ENCODE measurements around the gene SELENBP1. TPM values are rescaled to one million over a fixed set of nuclear protein-coding genes. Genes with fewer than 3 reads are reported as not detected.

The SELENBP1 gene
- total and polyA plus RNA-seq, 9 of the 15 experiments (the other 6 are each of a cell fraction or from before 2014, with no cell fraction given): 25.8 to 81.2 (median 47.1) TPM

DNA sequence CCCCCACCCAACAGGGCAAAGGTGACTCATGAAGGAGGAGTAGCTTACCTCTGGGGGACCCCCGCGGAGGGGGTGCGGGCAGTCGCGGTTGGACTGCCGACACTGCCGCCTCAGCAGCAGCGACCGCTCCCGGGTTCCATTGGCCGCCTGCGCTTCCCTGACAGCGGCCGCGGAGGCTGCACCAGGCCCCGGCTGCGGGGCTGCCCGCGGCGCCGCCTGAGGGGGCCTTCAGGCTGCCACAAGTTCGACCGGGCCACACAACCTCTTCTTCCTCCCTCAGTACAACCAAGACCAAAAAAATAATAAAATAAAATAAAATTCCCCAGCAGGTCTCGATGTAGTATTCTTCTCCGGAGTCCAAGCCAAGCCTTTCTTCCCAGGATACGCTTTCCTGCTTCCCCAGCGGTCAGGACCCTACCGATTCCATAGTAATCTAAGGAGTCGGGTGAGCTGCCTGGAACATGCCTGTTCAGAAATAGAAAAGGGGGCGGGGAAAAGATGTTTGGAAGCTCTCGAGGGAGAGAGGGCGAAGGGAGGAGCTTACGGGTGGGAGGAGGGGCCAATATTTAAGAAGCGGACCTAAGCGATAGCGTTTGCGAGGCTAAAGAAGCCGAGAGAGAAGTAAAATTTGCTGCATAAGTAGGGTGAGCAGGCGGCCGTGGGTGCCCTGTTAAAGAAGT lies 45.1 kb downstream of the SELENBP1 start, which contains the start of gene PI4KB (continued):
- TF ChIP-seq, protein P1, sequence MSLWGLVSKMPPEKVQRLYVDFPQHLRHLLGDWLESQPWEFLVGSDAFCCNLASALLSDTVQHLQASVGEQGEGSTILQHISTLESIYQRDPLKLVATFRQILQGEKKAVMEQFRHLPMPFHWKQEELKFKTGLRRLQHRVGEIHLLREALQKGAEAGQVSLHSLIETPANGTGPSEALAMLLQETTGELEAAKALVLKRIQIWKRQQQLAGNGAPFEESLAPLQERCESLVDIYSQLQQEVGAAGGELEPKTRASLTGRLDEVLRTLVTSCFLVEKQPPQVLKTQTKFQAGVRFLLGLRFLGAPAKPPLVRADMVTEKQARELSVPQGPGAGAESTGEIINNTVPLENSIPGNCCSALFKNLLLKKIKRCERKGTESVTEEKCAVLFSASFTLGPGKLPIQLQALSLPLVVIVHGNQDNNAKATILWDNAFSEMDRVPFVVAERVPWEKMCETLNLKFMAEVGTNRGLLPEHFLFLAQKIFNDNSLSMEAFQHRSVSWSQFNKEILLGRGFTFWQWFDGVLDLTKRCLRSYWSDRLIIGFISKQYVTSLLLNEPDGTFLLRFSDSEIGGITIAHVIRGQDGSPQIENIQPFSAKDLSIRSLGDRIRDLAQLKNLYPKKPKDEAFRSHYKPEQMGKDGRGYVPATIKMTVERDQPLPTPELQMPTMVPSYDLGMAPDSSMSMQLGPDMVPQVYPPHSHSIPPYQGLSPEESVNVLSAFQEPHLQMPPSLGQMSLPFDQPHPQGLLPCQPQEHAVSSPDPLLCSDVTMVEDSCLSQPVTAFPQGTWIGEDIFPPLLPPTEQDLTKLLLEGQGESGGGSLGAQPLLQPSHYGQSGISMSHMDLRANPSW (CRISPR knock-in tag; IDR thresholded peaks at IDR 0.05): no peak
- TF ChIP-seq NFE2L1 (tag; IDR thresholded peaks at IDR 0.05; ENCODE audit: borderline replicate concordance, low read depth) (no peak), CREM (IDR thresholded peaks at IDR 0.05; ENCODE audit: low read depth) (no peak), DDX20 (tag; IDR thresholded peaks at IDR 0.05; ENCODE audit: low read depth) (no peak), POLR2H (tag; IDR thresholded peaks at IDR 0.05; ENCODE audit: low read depth) (peak; percentile 83), CREB1 (IDR thresholded peaks at IDR 0.05) (no peak), CREB1 (CRISPR knock-in tag; IDR thresholded peaks at IDR 0.05) (no peak), ZNF644 (tag; IDR thresholded peaks at IDR 0.05; ENCODE audit: low read depth) (no peak), NRF1 (conservative IDR thresholded peaks at IDR 0.05 in 1 of 2, IDR thresholded peaks at IDR 0.05 in 1 of 2) (peak; percentile 24 to 34; a peak in 2 of 4 replicates), BHLHE40 (IDR thresholded peaks at IDR 0.05; ENCODE audit: low read length) (0 out of 2 replicates have a peak, but pooled peaks have one; percentile 20), BACH1 (tag; IDR thresholded peaks at IDR 0.05) (no peak), MED1 (CRISPR knock-in tag; IDR thresholded peaks at IDR 0.05; ENCODE audit: borderline replicate concordance) (no peak), NBN (IDR thresholded peaks at IDR 0.05; ENCODE audit: low read depth) (peak; percentile 59), ZNF384 (IDR thresholded peaks at IDR 0.05; ENCODE audit: low read depth, low read length) (no peak)
- TF ChIP-seq, protein P2, sequence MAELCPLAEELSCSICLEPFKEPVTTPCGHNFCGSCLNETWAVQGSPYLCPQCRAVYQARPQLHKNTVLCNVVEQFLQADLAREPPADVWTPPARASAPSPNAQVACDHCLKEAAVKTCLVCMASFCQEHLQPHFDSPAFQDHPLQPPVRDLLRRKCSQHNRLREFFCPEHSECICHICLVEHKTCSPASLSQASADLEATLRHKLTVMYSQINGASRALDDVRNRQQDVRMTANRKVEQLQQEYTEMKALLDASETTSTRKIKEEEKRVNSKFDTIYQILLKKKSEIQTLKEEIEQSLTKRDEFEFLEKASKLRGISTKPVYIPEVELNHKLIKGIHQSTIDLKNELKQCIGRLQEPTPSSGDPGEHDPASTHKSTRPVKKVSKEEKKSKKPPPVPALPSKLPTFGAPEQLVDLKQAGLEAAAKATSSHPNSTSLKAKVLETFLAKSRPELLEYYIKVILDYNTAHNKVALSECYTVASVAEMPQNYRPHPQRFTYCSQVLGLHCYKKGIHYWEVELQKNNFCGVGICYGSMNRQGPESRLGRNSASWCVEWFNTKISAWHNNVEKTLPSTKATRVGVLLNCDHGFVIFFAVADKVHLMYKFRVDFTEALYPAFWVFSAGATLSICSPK (IDR thresholded peaks at IDR 0.05; ENCODE audit: borderline replicate concordance): no peak
- TF ChIP-seq, protein P3, sequence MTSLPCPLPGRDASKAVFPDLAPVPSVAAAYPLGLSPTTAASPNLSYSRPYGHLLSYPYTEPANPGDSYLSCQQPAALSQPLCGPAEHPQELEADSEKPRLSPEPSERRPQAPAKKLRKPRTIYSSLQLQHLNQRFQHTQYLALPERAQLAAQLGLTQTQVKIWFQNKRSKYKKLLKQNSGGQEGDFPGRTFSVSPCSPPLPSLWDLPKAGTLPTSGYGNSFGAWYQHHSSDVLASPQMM (CRISPR knock-in tag; IDR thresholded peaks at IDR 0.05): no peak
- TF ChIP-seq, protein P4, sequence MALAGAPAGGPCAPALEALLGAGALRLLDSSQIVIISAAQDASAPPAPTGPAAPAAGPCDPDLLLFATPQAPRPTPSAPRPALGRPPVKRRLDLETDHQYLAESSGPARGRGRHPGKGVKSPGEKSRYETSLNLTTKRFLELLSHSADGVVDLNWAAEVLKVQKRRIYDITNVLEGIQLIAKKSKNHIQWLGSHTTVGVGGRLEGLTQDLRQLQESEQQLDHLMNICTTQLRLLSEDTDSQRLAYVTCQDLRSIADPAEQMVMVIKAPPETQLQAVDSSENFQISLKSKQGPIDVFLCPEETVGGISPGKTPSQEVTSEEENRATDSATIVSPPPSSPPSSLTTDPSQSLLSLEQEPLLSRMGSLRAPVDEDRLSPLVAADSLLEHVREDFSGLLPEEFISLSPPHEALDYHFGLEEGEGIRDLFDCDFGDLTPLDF (CRISPR knock-in tag; IDR thresholded peaks at IDR 0.05): no peak
- TF ChIP-seq, protein P5, sequence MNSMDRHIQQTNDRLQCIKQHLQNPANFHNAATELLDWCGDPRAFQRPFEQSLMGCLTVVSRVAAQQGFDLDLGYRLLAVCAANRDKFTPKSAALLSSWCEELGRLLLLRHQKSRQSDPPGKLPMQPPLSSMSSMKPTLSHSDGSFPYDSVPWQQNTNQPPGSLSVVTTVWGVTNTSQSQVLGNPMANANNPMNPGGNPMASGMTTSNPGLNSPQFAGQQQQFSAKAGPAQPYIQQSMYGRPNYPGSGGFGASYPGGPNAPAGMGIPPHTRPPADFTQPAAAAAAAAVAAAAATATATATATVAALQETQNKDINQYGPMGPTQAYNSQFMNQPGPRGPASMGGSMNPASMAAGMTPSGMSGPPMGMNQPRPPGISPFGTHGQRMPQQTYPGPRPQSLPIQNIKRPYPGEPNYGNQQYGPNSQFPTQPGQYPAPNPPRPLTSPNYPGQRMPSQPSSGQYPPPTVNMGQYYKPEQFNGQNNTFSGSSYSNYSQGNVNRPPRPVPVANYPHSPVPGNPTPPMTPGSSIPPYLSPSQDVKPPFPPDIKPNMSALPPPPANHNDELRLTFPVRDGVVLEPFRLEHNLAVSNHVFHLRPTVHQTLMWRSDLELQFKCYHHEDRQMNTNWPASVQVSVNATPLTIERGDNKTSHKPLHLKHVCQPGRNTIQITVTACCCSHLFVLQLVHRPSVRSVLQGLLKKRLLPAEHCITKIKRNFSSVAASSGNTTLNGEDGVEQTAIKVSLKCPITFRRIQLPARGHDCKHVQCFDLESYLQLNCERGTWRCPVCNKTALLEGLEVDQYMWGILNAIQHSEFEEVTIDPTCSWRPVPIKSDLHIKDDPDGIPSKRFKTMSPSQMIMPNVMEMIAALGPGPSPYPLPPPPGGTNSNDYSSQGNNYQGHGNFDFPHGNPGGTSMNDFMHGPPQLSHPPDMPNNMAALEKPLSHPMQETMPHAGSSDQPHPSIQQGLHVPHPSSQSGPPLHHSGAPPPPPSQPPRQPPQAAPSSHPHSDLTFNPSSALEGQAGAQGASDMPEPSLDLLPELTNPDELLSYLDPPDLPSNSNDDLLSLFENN (IDR thresholded peaks at IDR 0.05; ENCODE audit: low read depth in 2 of 2, low read length in 2 of 2): no peak
